IMR-90 (cell line): ENCODE measurements around the gene UPB1. TPM values are rescaled to one million over a fixed set of nuclear protein-coding genes. Genes with fewer than 3 reads are reported as not detected.

Experiments used
- ATAC-seq: fragments of 200-7000 bp; cut with Tn5 transposase; 2 replicates; pipeline ENCODE4 v1.9.1; 2020; ENCODE audit warnings: low read depth, mild to moderate bottlenecking, moderate library complexity
- BruUV-seq: library from RNA; stranded (reverse); fragments of 400-500 nt; replicated peaks from 2 replicates; lab custom pipeline; 2021; lab: Mats Ljungman, UMichigan
- CTCF ChIA-PET: fragments of 300-600 bp; formaldehyde crosslinking; extraction: SDS; loops from one replicate; lab custom pipeline; 2021; ENCODE audit warnings: antibody characterized with exemption; lab: Yijun Ruan, JAX
- POLR2A ChIA-PET: fragments of 300-600 bp; sonication (Branson Sonifier 250); formaldehyde crosslinking; loops from one replicate; lab custom pipeline; 2022; ENCODE audit warnings: antibody characterized with exemption; ENCODE audit not compliant: unreplicated experiment; lab: Charles Lee
- DNase-seq: peaks from one replicate; pipeline ENCODE4 v3.0.0; 2013
- H2AFZ ChIP-seq: replicated peaks from 2 replicates; pipeline ENCODE3; 2013; ENCODE audit warnings: low read length, mild to moderate bottlenecking; ENCODE audit not compliant: poor library complexity
- H2AK5ac ChIP-seq: 2 replicates; pipeline ENCODE4 v1.6.1; 2013; ENCODE audit warnings: low read depth, low read length, inconsistent platforms
- H2AK9ac ChIP-seq: replicated peaks from 2 replicates; pipeline ENCODE3; 2013; ENCODE audit warnings: mild to moderate bottlenecking, low read depth, low read length, moderate library complexity; ENCODE audit not compliant: poor library complexity
- H2BK120ac ChIP-seq: 2 replicates; pipeline ENCODE4 v1.6.1; 2013; ENCODE audit warnings: low read depth, low read length, inconsistent platforms
- H2BK15ac ChIP-seq: 3 replicates; pipeline ENCODE4 v1.6.1; 2013; ENCODE audit warnings: low read depth, low read length, inconsistent platforms
- H2BK20ac ChIP-seq: 2 replicates; pipeline ENCODE4 v1.6.1; 2013; ENCODE audit warnings: low read depth, mild to moderate bottlenecking, inconsistent platforms, low read length, moderate library complexity
- H2BK5ac ChIP-seq: 2 replicates; pipeline ENCODE4 v1.6.1; 2013; ENCODE audit warnings: mild to moderate bottlenecking, low read depth, low read length, inconsistent platforms; ENCODE audit not compliant: poor library complexity, severe bottlenecking
- H3K14ac ChIP-seq: replicated peaks from 2 replicates; pipeline ENCODE4 v1.6.1; 2013; ENCODE audit warnings: low read depth, low read length, inconsistent platforms
- H3K18ac ChIP-seq: 2 replicates; pipeline ENCODE4 v1.6.1; 2013; ENCODE audit warnings: low read depth, low read length, control low read depth
- H3K23ac ChIP-seq: 2 replicates; pipeline ENCODE4 v1.6.1; 2013; ENCODE audit warnings: low read depth, low read length, inconsistent platforms
- H3K27ac ChIP-seq: 2 replicates; pipeline ENCODE4 v1.5.1; 2013; ENCODE audit warnings: mild to moderate bottlenecking, control low read depth, low read length; ENCODE audit not compliant: insufficient read depth
- H3K27me3 ChIP-seq: 2 replicates; pipeline ENCODE4 v1.6.1; 2013; ENCODE audit warnings: low read length; ENCODE audit not compliant: control insufficient read depth, insufficient read depth
- H3K36me3 ChIP-seq: 2 replicates; pipeline ENCODE4 v1.6.1; 2013; ENCODE audit warnings: low read length, mixed read lengths; ENCODE audit not compliant: control insufficient read depth, insufficient read depth
- H3K4ac ChIP-seq: 2 replicates; pipeline ENCODE4 v1.6.1; 2013; ENCODE audit warnings: low read depth, low read length, inconsistent platforms
- H3K4me1 ChIP-seq: 2 replicates; pipeline ENCODE4 v1.6.1; 2013; ENCODE audit warnings: low read length, mixed read lengths; ENCODE audit not compliant: control insufficient read depth, insufficient read depth
- H3K4me2 ChIP-seq: 2 replicates; pipeline ENCODE4 v1.6.1; 2013; ENCODE audit warnings: low read depth, mild to moderate bottlenecking, control low read depth, low read length, moderate library complexity
- H3K4me3 ChIP-seq: 2 replicates; pipeline ENCODE4 v1.5.1; 2013; ENCODE audit warnings: low read depth, mild to moderate bottlenecking, control low read depth, low read length, moderate library complexity; ENCODE audit not compliant: insufficient read depth
- H3K56ac ChIP-seq: 2 replicates; pipeline ENCODE4 v1.6.1; 2013; ENCODE audit warnings: low read length, inconsistent platforms; ENCODE audit not compliant: insufficient read depth; ENCODE audit errors: extremely low read depth
- H3K79me1 ChIP-seq, 2 experiments: 2 replicates each; pipeline ENCODE4 v1.6.1; 2013; ENCODE audit warnings: low read length in 2 of 2, inconsistent platforms in 1 of 2, low read depth in 1 of 2
- H3K9ac ChIP-seq: 2 replicates; pipeline ENCODE4 v1.6.1; 2013; ENCODE audit warnings: low read depth, low read length, control low read depth
- H3K9me1 ChIP-seq: 2 replicates; pipeline ENCODE4 v1.6.1; 2013; ENCODE audit warnings: low read length, inconsistent platforms; ENCODE audit not compliant: insufficient read depth
- H3K9me3 ChIP-seq: 2 replicates; pipeline ENCODE4 v1.6.1; 2013; ENCODE audit warnings: low read length; ENCODE audit not compliant: control insufficient read depth, insufficient read depth
- H4K20me1 ChIP-seq: 2 replicates; pipeline ENCODE4 v1.6.1; 2013; ENCODE audit warnings: low read length, inconsistent platforms; ENCODE audit not compliant: insufficient read depth
- H4K5ac ChIP-seq: 2 replicates; pipeline ENCODE4 v1.6.1; 2013; ENCODE audit warnings: mild to moderate bottlenecking, low read depth, low read length, control low read depth
- H4K8ac ChIP-seq, 2 experiments: 2 replicates each; pipeline ENCODE4 v1.6.1; 2013; ENCODE audit warnings: low read depth in 2 of 2, low read length in 2 of 2, control low read depth in 1 of 2, inconsistent platforms in 1 of 2
- H4K91ac ChIP-seq: 2 replicates; pipeline ENCODE4 v1.6.1; 2013; ENCODE audit warnings: low read depth, low read length, inconsistent platforms; ENCODE audit not compliant: insufficient read depth
- BHLHE40 ChIP-seq: fragments of 150-350 bp; IDR thresholded peaks from 2 replicates; pipeline ENCODE4 v1.6.1; 2016; ENCODE audit warnings: mild to moderate bottlenecking, low read depth, low read length
- CEBPB ChIP-seq: IDR thresholded peaks from 2 replicates; pipeline ENCODE4 v1.6.1; 2012; ENCODE audit warnings: low read depth, low read length, improper control_type of control experiment
- CHD1 ChIP-seq: IDR thresholded peaks from 2 replicates; pipeline ENCODE4 v1.6.1; 2012; ENCODE audit warnings: low read depth, low read length, improper control_type of control experiment
- FOS ChIP-seq: fragments of 150-350 bp; IDR thresholded peaks from 2 replicates; pipeline ENCODE4 v1.6.1; 2016; ENCODE audit warnings: low read depth, low read length
- MAFK ChIP-seq: IDR thresholded peaks from 2 replicates; pipeline ENCODE4 v1.6.1; 2012; ENCODE audit warnings: low read depth, low read length, improper control_type of control experiment
- MAZ ChIP-seq: IDR thresholded peaks from 2 replicates; pipeline ENCODE4 v1.6.1; 2012; ENCODE audit warnings: low read depth, mild to moderate bottlenecking, low read length, improper control_type of control experiment, moderate library complexity, borderline replicate concordance
- MXI1 ChIP-seq: IDR thresholded peaks from 2 replicates; pipeline ENCODE4 v1.6.1; 2012; ENCODE audit warnings: low read depth, mild to moderate bottlenecking, low read length, moderate library complexity, borderline replicate concordance
- NFE2L2 ChIP-seq: fragments of 150-350 bp; IDR thresholded peaks from 2 replicates; pipeline ENCODE4 v1.6.1; 2016; ENCODE audit warnings: low read depth, mild to moderate bottlenecking, low read length
- POLR2A ChIP-seq: IDR thresholded peaks from 2 replicates; pipeline ENCODE4 v1.6.1; 2012; ENCODE audit warnings: mild to moderate bottlenecking, low read depth, low read length
- RAD21 ChIP-seq: IDR thresholded peaks from 2 replicates; pipeline ENCODE4 v1.6.1; 2012; ENCODE audit warnings: low read length, improper control_type of control experiment
- RCOR1 ChIP-seq: IDR thresholded peaks from 2 replicates; pipeline ENCODE4 v1.6.1; 2012; ENCODE audit warnings: mild to moderate bottlenecking, low read length, improper control_type of control experiment; ENCODE audit not compliant: insufficient replicate concordance
- RFX5 ChIP-seq: IDR thresholded peaks from 2 replicates; pipeline ENCODE4 v1.8.0; 2012; ENCODE audit warnings: low read depth, mild to moderate bottlenecking, low read length, moderate library complexity
- SMC3 ChIP-seq: fragments of 150-350 bp; IDR thresholded peaks from 2 replicates; pipeline ENCODE4 v1.6.1; 2016; ENCODE audit warnings: low read depth, mild to moderate bottlenecking, antibody characterized with exemption, low read length, moderate library complexity
- WGBS, 2 experiments: methylation state at CpG; one replicate each; pipeline versions ENCODE4 v1.1.5 to v1.1.7; 2013; ENCODE audit warnings: missing lambda C conversion rate in 2 of 2; ENCODE audit not compliant: insufficient read length in 1 of 2; ENCODE audit errors: extremely low coverage in 2 of 2; 5-methylcytosine and 5-hydroxymethylcytosine counted together
- dilution Hi-C: fragments of 300-500 bp; cut with HindIII; formaldehyde crosslinking; loops from one replicate; pipeline ENCODE4 v1.14.3; 2018; ENCODE audit warnings: low sequenced_read_pairs; ENCODE audit not compliant: unreplicated experiment
- in situ Hi-C: fragments of 300-500 bp; cut with MboI; formaldehyde crosslinking; loops from 3 replicates; pipeline ENCODE4 v1.14.3; 2019; ENCODE audit warnings: low sequenced_read_pairs, inconsistent platforms, mixed read lengths
- intact Hi-C: fragments of 100-400 bp; cut with micrococcal nuclease; formaldehyde crosslinking; loops from 2 replicates; pipeline ENCODE4 v1.10.0; 2022
- polyA plus RNA-seq, 3 experiments: library from polyadenylated mRNA; depleted of rRNA; stranded (reverse); fragments of >200 nt; gene quantifications; 2 replicates each; pipeline ENCODE4 v1.2.3, GENCODE V29; 2012; ENCODE audit warnings: low replicate concordance in 1 of 3
- total RNA-seq: library from RNA; depleted of rRNA; stranded (reverse); fragments of >200 nt; gene quantifications from 2 replicates; pipeline ENCODE4 v1.2.3, GENCODE V29; 2012
- TF ChIP-seq, protein P1 (sequence below): conservative IDR thresholded peaks from 2 replicates; pipeline ENCODE4 v1.5.1; 2012; ENCODE audit warnings: mild to moderate bottlenecking, low read depth, low read length, improper control_type of control experiment
- TF ChIP-seq, protein P2 (sequence below): fragments of 150-350 bp; IDR thresholded peaks from 2 replicates; pipeline ENCODE4 v1.6.1; 2016; ENCODE audit warnings: low read depth, mild to moderate bottlenecking, low read length, moderate library complexity, borderline replicate concordance
- TF ChIP-seq, protein P3 (sequence below): fragments of 150-350 bp; IDR thresholded peaks from 2 replicates; pipeline ENCODE4 v1.6.1; 2017; ENCODE audit warnings: mild to moderate bottlenecking, antibody characterized with exemption, low read length, low read depth

The UPB1 gene
- total and polyA plus RNA-seq, 2 of the 4 experiments (the other 2 are of a cell fraction) = under 0.01 to 0.02 TPM

DNA sequence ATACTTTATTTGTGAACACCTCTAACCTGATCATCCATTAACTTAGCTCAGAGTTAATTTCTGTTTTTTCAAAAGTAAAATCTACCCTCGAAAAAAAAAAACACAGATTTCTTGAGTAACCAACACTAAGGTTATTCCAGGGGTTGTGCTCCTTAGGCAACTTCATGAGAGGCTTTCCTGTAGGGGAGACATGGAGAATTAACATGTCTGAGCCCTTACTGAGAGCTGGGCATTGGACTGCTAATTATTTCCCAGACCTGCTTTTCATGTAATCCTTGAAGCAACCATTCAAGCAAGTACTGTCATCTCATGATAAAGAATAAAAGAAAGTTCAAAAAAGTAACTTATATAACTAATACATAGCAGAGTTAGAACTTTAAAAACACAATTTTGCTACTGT, 13.5 kb upstream of the UPB1 start:
- Histone ChIP-seq H3K27ac (no peak overlapping the region), H4K91ac (no peak overlapping the region), H4K20me1 (no peaks in the 10 kb centered on the region), H3K27me3 (no peaks in the 10 kb centered on the region), H2AK5ac (no peak overlapping the region; the same call in 1 of the 2 replicates), H2BK15ac (no peak overlapping the region), H3K9ac (no peak overlapping the region), H2BK20ac (0 out of 2 replicates have a peak overlapping the region, but pooled peaks have one; percentile 62), H3K4me2 (no peak overlapping the region), H3K4ac (no peak overlapping the region), H3K36me3 (no peaks in the 10 kb centered on the region), H2BK120ac (no peak overlapping the region), H2BK5ac (no peak overlapping the region), H3K14ac (0 out of 2 replicates have a peak overlapping the region, but pooled peaks have one; percentile 34), H3K4me3 (no peak overlapping the region), H3K79me1 (no peaks in the 10 kb centered on the region), H4K8ac (no peak overlapping the region), H3K56ac (no peak overlapping the region), H3K18ac (no peak overlapping the region), H2AK9ac (no peak overlapping the region), H3K9me3 (no peaks in the 10 kb centered on the region), H3K4me1 (no peaks in the 10 kb centered on the region), H3K23ac (no peak overlapping the region), H3K9me1 (peaks cover 6% of the 10 kb centered on the region), H2AFZ (no peak overlapping the region), H4K5ac (no peak overlapping the region)
- ATAC-seq (no peak), DNase-seq (no peak)
- CTCF ChIA-PET = no interaction called here
- in situ Hi-C loops = no loop called here
- dilution Hi-C loops = no loop called here
- TF ChIP-seq POLR2A (no peak), CEBPB (no peak), RFX5 (no peak), RCOR1 (no peak), MAFK (no peak), NFE2L2 (no peak), FOS (no peak), MAZ (no peak), MXI1 (no peak), SMC3 (no peak), RAD21 (no peak), CHD1 (no peak), BHLHE40 (no peak)
- TF ChIP-seq, protein P1, sequence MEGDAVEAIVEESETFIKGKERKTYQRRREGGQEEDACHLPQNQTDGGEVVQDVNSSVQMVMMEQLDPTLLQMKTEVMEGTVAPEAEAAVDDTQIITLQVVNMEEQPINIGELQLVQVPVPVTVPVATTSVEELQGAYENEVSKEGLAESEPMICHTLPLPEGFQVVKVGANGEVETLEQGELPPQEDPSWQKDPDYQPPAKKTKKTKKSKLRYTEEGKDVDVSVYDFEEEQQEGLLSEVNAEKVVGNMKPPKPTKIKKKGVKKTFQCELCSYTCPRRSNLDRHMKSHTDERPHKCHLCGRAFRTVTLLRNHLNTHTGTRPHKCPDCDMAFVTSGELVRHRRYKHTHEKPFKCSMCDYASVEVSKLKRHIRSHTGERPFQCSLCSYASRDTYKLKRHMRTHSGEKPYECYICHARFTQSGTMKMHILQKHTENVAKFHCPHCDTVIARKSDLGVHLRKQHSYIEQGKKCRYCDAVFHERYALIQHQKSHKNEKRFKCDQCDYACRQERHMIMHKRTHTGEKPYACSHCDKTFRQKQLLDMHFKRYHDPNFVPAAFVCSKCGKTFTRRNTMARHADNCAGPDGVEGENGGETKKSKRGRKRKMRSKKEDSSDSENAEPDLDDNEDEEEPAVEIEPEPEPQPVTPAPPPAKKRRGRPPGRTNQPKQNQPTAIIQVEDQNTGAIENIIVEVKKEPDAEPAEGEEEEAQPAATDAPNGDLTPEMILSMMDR = no peak
- TF ChIP-seq, protein P2, sequence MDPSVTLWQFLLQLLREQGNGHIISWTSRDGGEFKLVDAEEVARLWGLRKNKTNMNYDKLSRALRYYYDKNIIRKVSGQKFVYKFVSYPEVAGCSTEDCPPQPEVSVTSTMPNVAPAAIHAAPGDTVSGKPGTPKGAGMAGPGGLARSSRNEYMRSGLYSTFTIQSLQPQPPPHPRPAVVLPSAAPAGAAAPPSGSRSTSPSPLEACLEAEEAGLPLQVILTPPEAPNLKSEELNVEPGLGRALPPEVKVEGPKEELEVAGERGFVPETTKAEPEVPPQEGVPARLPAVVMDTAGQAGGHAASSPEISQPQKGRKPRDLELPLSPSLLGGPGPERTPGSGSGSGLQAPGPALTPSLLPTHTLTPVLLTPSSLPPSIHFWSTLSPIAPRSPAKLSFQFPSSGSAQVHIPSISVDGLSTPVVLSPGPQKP = no peak
- TF ChIP-seq, protein P3, sequence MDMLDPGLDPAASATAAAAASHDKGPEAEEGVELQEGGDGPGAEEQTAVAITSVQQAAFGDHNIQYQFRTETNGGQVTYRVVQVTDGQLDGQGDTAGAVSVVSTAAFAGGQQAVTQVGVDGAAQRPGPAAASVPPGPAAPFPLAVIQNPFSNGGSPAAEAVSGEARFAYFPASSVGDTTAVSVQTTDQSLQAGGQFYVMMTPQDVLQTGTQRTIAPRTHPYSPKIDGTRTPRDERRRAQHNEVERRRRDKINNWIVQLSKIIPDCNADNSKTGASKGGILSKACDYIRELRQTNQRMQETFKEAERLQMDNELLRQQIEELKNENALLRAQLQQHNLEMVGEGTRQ = no peak
- POLR2A ChIA-PET = interaction anchor here (0.7 kb wide), 1 partner anchor 49 kb away, joined by 3 read pairs; no protein-coding TSS in a partner anchor
- BruUV-seq = no TSS peak
- no CpG with 5 or more reads among the region's 1 CpG for WGBS, 2 experiments
- intact Hi-C loops = no loop called here
